ENCODE data around the gene ELL3. TPM values are rescaled to one million over a fixed set of nuclear protein-coding genes. Genes with fewer than 3 reads are reported as not detected.
"Not testable (repeated sequence)": the region's sequence is repeated elsewhere in the genome, so short reads cannot be mapped to it uniquely, and the experiment has no call there.

The ELL3 gene
- total RNA-seq, 4 donors from 2014 or later: 11.4 to 29.3 (median 13.0) TPM

GRCh38 chr15:43808960-43809678 is 32.4 kb upstream of the ELL3 start:
- H3K36me3 ChIP-seq: peaks cover 6 to 99% (median 53%) of the 10 kb centered on the region in 3 donors
- no peak overlapping the region for H3K4me3 ChIP-seq
- 86% methylated on average over 6 of the region's 6 CpGs for WGBS, 2 donors
- no peaks in the 10 kb centered on the region for H3K9me3 ChIP-seq
- no peaks in the 10 kb centered on the region for H3K27me3 ChIP-seq
- no peak for DNase-seq (ENCODE audit: low spot score in 2 of 2)
- no peaks in the 10 kb centered on the region for H3K4me1 ChIP-seq
- peak overlapping the region in 1 of 4 donors; percentile 8 for H3K27ac ChIP-seq
- no peak for TF ChIP-seq EP300 (IDR thresholded peaks at IDR 0.05)
- no peak for TF ChIP-seq CTCF (IDR thresholded peaks at IDR 0.05)
- TF ChIP-seq POLR2A (IDR thresholded peaks at IDR 0.05): no peak

- no peak overlapping the region for H3K27ac ChIP-seq
- 88 to 91% methylated on average over 5 of the region's 5 CpGs for WGBS, 2 donors
- no peaks in the 10 kb centered on the region for H3K9me3 ChIP-seq
- no peak for DNase-seq (ENCODE audit: low spot score in 2 of 2)
- H3K27me3 ChIP-seq: no peaks in the 10 kb centered on the region
- peaks cover 9 to 99% (median 47%) of the 10 kb centered on the region in 3 donors for H3K36me3 ChIP-seq
- TF ChIP-seq EP300 (IDR thresholded peaks at IDR 0.05) (no peak), POLR2A (IDR thresholded peaks at IDR 0.05) (no peak), CTCF (IDR thresholded peaks at IDR 0.05) (no peak)
- no peaks in the 10 kb centered on the region for H3K4me1 ChIP-seq
- no peak overlapping the region for H3K4me3 ChIP-seq
Measured at GRCh38 chr15:43808435-43808950, 31.7 kb upstream of the ELL3 start.

- 93 to 97% methylated on average over 7 of the region's 7 CpGs for WGBS, 2 donors
- Histone ChIP-seq H3K36me3 (peaks cover 7 to 83% (median 24%) of the 10 kb centered on the region in 3 donors), H3K4me1 (peaks cover 0 to 35% (median 13%) of the 10 kb centered on the region in 4 donors)
- not testable (repeated sequence) for DNase-seq (ENCODE audit: low spot score in 2 of 2); H3K27ac ChIP-seq; H3K27me3 ChIP-seq; H3K9me3 ChIP-seq; H3K4me3 ChIP-seq
Measured at GRCh38 chr15:43802676-43803075, 25.9 kb upstream of the ELL3 start.

GRCh38 chr15:43800286-43801141 is 23.7 kb upstream of the ELL3 start, which contains the start of gene HYPK:
TSS of gene HYPK (plus strand) at chr15:43800599. CDS start at chr15:43800623, 24 bp downstream.
- H3K36me3 ChIP-seq: peaks cover 4 to 81% (median 19%) of the 10 kb centered on the region in 3 donors
- TF ChIP-seq EP300 (IDR thresholded peaks at IDR 0.05) (peak; percentile 93 to 96), CTCF (IDR thresholded peaks at IDR 0.05) (no peak), POLR2A (IDR thresholded peaks at IDR 0.05) (peak; percentile 57 to 93)
- 6% methylated on average over 44 of the region's 44 CpGs for WGBS, 2 donors
- no peaks in the 10 kb centered on the region for H3K9me3 ChIP-seq
- H3K27ac ChIP-seq: peak within 1 kb of the TSS; percentile 83 to 98 (median 95)
- H3K4me3 ChIP-seq: peak within 1 kb of the TSS; percentile 65 to 85 (median 72)
- H3K27me3 ChIP-seq: no peaks in the 10 kb centered on the region
- H3K4me1 ChIP-seq: peaks cover 0 to 56% (median 13%) of the 10 kb centered on the region in 4 donors
- peak; percentile 91 to 96 for DNase-seq (ENCODE audit: low spot score in 2 of 2)

- DNase-seq (ENCODE audit: low spot score in 2 of 2): no peak
- H3K9me3 ChIP-seq: no peaks in the 10 kb centered on the region
- peak within 1 kb of the TSS; percentile 83 to 98 (median 95) for H3K27ac ChIP-seq
- H3K27me3 ChIP-seq: no peaks in the 10 kb centered on the region
- 82 to 88% methylated on average over 6 to 8 of the region's 8 CpGs for WGBS, 2 donors
- peaks cover 4 to 81% (median 17%) of the 10 kb centered on the region in 3 donors for H3K36me3 ChIP-seq
- peak within 1 kb of the TSS; percentile 65 to 85 (median 72) for H3K4me3 ChIP-seq
- H3K4me1 ChIP-seq: peaks cover 0 to 62% (median 18%) of the 10 kb centered on the region in 4 donors
- TF ChIP-seq POLR2A (IDR thresholded peaks at IDR 0.05): no peak
- no peak for TF ChIP-seq CTCF (IDR thresholded peaks at IDR 0.05)
- no peak for TF ChIP-seq EP300 (IDR thresholded peaks at IDR 0.05)
Measured at GRCh38 chr15:43799945-43800285, 23.1 kb upstream of the ELL3 start, which contains the start of gene SERINC4. TSS of gene SERINC4 (minus strand) at chr15:43800220. CDS start at chr15:43799986, 234 bp downstream.

Measured in tibial nerve (tissue), 4 donors.